Hindlimb muscle (tissue), 1 donor: ENCODE data around the gene CHAC1. TPM values are rescaled to one million over a fixed set of nuclear protein-coding genes. Genes with fewer than 3 reads are reported as not detected.

ENCODE experiments used
- DNase-seq: peaks from one replicate; pipeline ENCODE4 v3.0.0-alpha.2; 2013
- polyA plus RNA-seq: library from polyadenylated mRNA; unstranded; fragments of 120-200 nt; gene quantifications from one replicate; pipeline ENCODE4 v1.2.1, GENCODE V29; 2013; ENCODE audit not compliant: insufficient read length

Gene CHAC1, protein sequence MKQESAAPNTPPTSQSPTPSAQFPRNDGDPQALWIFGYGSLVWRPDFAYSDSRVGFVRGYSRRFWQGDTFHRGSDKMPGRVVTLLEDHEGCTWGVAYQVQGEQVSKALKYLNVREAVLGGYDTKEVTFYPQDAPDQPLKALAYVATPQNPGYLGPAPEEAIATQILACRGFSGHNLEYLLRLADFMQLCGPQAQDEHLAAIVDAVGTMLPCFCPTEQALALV
- polyA plus RNA-seq: 3.1 TPM

DNA sequence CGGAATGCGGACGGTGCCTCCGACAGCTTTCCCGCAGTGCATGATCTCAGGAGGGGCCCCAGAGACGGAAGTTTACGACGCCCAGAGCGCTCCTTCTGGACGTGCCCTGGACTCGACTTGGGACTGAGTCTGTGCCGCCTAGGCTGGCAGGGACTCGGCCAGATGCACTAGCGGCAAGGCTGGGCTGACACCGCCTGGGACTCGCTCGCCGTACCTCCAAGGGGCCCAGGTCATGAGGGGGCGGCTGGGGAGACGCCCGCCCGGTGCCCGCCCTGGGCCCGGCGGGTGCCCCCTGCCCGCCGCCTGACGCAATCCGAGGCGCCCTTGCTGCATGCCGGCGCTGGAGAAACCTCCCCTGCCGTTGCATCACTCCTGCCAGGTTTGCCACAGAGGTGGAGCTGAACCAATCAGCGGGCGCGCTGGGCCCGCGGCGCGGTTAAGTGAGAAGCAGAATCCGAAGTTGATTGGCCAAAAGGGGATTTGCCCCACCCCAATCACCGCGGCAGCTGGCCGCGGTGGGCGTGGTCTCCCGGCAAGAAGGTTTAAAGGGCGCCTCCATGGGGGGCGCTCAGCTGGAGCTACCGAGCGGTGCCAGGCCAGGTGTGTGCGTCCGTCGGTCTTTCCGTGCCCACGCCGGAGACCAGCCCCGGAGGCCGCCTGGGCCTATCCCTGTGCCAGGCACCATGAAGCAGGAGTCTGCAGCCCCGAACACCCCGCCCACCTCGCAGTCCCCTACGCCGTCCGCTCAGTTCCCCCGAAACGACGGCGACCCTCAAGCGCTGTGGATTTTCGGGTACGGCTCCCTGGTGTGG lies at the start of gene CHAC1:
Gene CHAC1, plus strand, starts transcription at position 571 of the 812 bp plus-strand sequence. Its CDS starts 113 bp downstream, at position 684.
- peak; percentile 89 for DNase-seq

DNA sequence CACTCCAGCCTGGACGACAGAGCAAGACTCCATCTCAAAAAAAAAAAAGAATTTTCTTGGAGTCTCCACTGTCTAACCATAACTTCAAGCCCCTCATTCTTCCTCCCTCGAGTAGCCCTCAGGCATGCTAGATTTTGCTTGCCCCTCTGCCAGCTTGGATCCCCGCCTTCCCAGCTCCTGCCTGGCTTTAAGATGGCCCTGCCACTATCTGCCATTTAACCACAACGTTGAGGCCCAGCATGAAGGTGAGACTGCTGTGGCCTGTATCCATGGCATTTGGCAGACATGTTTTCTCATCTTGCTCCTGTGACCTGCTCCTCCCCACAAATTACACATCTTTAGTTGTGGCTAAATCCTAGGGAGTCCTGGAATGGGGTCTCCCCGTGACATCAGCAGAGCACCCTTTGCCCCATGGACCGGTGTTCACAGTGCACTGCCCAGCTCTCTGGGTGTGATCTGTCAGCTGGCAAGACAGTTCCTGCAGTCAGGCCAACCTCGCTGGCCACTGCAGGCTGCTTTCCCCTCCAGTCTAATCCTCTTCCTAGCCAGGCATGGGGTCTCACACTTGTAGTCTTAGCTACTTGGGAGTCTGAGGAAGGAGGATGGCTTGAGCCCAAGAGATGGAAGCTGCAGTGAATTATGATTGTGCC lies 48.6 kb upstream of the CHAC1 start:
- no peak for DNase-seq

DNA sequence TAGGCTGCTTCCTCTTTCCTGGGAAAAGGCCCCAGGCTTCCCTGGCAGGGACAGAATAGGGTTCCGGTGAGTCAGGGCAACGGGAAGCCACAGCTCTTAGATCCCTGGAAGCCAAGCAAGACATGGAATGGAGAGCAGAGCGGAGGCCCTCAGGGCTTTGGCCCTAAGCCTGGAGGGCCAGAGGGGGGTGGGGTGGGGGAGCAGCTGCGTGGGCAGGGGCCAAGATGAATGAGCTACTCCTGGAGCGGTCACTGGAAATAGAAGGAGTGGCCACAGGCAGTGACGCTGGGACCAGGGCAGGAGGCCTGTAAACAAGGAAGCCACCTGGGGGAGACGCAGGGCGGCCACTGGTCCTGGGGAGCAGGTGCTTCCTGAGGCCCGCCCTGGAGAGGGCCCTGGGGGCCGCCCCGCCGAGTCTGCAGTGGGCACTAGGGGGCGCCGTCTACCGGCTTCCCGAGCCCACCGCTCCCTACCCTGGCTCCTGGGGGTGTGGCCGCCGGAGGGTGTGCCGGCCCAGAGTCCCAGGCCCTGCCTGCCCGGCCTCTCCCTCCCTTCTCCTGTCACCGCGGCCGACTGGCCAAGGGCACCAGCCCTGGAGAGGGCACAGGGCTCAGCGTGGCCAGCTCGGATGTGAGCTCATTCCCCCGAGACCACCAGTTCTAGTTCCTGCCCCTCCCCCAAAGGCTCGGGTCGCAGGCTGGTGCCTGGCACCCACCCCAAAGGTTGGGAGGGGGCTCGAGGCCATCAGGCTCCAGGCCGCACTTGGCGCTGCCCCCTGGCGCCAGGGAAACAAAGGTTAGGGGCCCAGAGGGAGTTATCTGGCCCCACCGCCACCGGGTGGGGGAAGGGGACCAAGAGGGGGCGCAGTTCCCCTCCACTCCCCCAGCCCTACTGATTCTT lies 46.9 kb upstream of the CHAC1 start:
- DNase-seq: peak; percentile 91

DNA sequence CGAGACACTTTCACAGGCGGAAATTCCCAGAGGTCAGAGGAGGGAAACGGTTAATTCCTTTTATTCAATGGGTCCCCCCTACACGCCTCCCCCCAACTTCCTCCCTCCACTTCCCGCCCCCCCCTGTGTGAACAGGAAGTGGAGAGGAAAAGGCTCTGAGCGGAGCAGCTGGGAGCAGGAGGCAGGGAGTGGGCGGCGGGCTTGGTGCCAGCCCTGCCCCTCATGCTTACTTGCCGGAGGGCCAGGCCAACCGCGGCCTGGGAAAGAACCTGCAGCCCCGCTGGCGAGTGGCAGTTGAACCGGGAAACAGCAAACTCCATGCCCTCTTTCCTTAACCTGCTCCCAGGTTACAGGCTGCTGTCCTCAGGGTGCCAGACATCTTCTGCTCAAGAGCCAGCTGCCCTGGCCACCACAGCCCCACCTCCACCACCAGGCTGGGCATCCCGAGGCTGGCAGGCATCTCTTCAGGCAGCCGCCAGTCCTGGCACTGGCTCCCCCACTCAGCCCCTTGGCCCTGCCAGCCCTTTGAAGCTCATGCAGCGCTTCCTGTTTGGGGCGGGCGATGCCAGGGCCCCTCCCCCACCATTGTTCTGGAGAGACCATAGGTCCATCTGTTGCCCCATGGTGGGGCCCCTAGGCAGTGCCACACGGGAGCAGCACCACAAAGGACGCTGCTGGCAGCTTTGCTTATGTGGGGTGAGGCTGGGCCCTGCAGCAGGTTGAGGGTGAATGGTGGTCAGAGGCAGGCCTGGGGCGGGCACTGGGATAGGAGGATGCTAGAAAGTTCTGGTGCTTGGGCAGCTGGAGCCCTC lies 46.1 kb upstream of the CHAC1 start:
- DNase-seq: peak; percentile 67

DNA sequence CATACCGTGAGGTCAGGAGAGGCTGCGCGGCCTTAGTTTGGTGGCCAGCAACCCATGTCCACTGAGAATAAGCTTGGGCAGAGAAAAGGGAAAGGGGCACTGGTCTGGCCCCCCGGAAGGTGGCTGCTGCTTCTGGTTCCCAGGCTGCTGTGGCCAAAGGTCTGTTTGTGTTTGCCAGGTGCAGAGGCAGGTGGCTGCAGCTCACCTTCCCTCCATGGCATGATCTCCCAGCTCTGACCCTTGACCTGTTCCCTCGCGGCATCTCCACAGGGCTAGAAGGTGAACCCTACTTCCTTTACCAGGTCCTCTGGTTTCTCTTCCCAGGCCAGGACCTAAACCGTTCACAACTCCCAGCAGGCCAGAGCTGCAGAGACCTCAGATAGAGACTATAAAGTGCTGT lies 45.2 kb upstream of the CHAC1 start:
- DNase-seq: no peak

DNA sequence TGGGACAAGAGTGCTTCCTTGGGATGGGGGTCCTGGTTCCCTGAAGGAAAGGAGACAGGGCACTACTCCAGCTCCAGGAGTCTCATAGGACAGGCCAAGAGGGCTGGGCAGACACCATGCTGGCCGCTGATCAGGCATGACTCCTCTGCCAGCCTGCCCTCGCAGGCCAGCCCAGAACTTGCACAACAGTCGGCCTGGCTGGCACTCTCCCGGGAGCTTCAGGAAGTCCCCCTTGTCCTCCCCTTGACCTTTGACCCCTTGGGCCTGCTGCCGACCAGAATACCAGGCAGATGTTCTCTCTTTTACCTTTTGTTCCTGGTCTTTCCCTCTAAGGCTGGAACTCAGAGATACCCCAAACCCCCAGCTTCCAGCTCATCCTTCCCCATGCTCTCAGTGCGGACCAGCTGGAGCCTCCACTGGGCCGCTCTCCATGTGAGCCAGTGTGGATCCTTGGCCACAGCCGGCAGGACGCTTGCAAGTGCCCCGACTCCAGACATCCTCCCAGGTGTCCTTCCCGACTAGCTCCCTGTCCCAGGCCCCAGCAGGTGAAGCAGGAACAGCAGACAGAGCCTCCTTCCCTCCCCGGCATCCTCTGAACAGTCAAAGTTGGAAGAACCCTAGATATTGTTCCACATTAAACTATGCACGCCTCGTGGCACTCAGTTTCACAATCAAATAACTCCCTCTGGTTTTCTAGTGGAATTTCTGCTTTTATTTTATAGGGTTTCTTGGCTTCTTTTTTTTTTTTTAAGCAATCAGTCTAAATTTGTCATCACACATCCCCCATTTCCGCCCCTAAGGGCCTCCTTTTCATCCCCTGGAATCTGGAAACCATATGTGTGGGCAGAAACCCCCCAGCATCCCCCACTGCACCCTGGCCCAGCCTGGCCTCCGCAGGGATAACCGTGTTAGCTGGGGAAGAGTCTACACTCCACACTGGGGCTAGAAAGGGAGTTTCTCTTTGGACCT lies 43.3 kb upstream of the CHAC1 start:
- no peak for DNase-seq

DNA sequence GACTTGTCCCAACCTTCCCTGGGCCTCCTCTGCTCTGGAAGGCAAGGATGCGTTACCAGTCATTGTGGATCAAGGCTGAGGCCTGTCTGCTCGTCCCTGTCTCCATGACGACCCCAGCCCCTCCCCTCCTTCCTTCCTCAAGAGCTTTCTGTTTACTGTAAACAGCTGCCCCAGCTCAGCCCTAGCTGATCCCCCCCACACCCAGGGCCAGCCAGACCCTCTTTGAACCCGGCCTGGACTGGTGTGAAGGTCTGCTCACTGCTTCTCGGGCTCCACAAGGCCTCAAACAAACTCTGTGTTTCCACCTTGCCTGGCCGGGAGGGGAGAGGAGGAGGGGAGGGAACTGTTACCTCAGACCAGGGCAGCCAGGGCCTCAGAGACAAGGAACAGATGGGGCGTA lies 42.1 kb upstream of the CHAC1 start:
- DNase-seq: no peak

DNA sequence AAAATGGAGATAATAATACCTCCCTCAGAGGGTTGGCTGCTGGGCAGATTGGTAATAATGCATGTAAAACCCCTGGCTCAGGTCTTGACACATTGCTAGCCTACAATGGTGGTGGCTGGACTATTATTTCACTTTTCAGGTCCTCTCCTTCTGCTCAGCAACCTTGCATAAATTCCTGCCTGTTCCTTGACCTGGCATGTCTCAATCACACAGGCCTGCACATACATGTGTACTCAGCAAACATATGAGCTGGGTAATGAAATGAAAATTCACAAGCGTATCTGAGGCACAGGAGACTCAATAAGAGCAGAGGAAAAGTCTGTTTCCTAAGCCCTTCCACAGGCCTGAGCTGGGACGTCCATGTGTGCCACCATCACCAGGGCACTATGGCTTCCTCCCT lies 41.6 kb upstream of the CHAC1 start:
- no peak for DNase-seq

DNA sequence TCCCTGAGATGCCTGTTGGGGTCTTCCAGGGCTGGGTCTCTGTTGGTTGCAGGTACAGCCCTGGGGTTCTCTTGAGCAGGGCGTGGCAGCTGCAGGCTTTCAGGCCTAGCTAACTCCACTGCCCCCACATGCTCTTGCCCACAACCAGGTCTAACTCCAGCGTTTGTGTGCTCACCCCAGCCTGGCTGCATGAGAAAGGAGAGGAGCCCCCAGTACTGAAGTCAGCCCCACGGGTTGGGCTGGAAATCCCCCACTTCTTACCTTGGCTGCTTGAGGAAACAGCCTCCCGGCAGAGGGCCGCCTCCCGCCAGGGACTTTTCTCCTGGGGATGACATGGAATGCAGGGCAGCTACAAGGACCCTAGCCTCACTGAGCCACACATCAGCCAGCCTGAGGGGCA lies 40.8 kb upstream of the CHAC1 start:
- DNase-seq: no peak

DNA sequence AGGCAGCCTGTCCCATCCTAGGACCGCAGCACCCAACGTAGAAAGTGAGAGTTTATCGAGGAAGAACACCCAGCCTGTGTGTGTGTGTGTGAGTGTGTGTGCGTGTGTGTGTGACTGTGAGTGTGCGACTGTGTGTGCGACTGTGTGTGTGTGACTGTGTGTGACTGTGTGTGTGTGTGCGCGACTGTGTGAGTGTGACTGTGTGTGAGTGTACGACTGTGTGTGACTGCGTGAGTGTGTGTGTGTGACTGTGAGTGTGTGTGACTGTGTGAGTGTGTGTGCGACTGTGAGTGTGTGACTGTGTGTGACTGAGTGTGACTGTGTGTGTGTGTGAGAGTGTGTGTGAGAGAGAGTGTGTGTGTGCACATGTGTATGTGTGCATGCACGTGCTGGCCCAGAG lies 39.3 kb upstream of the CHAC1 start:
- DNase-seq: no peak

DNA sequence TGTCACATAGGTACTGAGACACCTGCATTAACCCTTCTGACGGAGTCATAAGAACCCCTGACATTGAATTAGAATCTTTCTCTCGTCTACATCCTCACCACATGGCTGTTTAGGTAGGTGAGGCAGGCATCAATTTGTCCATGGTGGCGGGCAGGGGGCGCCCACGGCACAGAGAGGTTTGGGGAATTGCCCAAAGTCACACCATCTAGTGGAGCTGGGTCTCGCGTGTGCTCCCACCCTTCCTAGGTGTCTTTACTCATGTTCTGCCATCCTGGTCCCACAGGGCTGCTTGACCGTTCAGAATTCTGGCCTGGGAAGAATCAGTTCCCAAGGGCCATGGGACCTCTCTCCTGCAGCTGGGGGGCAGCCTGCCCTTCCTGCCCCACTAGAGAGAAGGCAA lies 38.8 kb upstream of the CHAC1 start:
- no peak for DNase-seq

DNA sequence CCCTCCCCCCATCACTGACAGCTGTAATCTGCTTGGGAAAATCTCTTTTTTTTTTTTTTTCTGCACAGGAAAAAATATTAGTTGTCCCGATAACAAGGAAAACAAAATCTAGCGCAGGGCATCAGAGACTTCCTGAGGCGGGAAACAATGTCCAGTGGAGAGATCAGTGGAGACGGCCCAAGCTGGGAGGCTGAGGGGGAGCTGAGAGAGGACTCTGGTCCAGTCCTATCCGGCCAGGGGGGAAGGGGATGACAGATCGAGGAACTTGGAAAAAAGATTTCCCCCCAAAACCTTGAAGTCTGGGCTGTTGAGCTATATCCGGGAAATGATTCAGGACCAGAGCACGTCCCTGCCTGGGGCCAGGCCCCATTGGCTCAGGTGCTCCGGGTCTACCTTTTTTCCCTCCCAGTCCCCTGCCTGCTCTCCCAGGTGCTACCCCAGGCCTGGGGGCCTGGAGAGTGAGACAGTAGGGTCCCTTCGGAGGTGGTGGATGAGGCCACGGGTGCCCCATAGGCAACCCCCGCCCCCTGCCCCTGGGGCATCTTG lies 38.1 kb upstream of the CHAC1 start:
- no peak for DNase-seq

DNA sequence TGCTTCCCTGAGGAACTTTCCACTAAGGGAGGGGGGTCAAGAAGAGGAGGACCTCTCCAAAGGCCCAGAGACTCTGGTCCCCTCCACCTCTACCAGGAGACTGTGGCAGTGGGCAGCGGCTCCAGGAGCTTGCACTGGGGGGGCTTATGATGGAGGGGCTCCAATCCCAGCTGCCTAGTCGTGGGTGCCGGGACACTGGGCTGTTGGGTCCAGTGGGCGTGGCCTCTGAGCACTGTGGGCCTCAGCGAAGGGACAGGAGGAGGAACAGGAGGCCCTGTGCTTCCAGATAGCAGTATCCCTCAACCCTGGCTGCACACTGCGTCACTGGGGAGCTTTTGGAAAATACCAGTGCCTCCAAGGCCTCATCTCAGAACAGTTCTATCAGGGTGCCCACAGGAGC lies 37.6 kb upstream of the CHAC1 start:
- no peak for DNase-seq

DNA sequence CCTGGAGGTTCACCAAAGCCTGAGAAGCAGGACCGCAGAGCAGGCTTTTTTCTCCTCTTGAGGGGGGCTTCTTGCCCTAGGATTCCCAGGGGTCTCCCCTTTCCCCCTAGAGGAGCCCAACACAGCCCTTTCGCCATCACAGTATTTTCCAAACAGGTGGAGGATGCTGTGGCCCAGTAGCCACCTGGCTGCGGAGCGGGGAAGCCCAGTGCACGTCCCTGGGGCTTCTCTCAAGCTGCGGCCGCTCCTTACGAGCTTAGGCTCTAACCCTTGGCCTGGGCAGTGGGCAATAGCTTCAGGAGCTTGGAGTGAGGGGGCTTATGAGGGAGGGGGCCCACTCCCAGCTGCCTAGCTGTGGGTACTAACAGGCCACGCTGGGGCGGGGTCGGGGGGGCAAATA lies 35.7 kb upstream of the CHAC1 start:
- no peak for DNase-seq

DNA sequence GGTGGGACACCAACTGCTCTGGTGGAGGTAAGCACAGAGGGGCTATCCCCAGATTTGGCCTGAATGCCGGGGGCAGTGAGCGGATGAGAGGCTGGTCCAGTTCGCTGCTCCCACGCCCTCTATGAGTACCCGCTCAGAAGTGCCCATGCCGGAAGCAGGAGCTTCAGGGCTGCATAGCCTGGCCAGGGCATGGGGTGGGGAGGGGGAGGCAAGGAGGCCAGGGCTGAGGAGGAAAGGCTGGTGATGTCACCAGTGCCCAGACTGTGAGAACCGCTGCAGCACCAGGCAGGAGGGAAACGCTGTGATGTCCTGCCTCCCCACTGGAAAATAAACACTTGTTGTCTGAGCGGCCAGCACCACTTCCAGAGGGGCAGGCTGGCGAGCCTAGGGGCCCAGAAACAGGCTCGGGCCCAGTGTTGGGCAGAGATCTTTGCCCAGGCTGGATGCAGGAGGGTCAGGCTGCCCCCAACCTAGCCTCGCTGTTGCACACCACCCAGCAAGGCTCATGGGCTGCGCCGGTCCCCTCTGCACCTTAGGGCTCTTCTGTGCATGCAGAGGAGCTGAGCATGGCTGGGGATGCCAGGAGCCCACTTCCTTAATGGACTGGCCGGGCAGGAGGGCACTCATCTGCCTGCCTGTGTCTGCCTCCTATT lies 35.0 kb upstream of the CHAC1 start:
- DNase-seq: no peak

DNA sequence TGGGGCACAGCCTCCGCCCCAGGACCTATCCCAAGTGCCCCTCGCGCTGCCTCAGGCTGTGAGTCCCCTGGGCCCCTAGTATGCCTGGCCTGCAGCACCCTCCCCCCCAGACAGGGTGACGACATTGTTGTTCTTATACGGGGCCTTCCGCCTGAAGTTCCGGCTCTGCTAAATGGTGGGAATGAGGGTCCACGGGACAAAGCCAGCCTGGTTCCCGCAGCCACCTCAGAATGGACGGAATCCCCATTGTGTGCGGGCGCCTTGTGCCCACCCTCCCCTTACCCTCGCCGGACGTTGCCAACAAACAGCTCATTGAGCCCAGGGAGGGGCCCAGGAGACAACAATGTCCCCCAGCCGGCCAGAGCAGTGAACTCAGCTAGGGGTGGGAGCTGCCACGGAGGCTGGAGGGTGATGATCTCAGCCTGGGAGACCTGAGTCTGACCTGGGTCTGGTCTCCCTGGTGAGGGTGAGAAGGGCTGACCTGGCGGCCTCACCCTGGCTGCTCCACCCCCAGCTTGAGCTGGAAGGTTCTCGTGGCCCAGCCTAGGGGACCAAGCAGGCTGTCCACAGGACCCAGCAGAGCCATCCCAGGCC lies 34.4 kb upstream of the CHAC1 start:
- DNase-seq: no peak

DNA sequence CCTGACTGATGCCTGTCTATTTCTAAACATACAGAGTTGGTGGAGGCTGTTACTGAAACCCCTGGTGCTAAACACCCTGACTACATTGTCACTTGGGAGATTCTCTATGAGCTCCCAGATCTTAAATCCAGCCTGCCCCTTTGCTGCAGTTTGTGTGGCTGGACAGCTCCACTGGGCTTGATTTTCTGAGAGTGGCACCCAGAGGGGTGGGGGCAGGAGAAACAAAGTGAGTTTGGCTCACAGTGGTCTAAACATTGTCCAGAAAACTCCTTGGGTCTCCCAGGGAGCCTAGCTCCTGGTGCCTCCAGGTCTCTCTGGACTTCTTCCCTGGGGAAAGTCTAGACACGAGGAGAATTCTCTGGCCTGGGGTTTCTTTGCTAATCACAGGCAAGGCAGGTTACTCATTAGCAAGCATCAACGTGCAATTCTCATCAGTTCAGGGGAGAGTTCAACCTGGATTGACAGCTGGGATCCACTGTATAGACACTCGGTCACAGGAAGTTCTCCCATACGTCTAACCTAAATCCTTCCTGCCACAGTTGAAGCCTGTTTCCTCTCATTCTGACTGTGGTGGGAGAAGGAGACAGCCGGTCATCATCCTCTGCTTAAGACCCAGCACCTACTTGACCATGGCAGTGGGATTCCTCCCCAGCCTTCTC lies 31.2 kb upstream of the CHAC1 start:
- DNase-seq: no peak

DNA sequence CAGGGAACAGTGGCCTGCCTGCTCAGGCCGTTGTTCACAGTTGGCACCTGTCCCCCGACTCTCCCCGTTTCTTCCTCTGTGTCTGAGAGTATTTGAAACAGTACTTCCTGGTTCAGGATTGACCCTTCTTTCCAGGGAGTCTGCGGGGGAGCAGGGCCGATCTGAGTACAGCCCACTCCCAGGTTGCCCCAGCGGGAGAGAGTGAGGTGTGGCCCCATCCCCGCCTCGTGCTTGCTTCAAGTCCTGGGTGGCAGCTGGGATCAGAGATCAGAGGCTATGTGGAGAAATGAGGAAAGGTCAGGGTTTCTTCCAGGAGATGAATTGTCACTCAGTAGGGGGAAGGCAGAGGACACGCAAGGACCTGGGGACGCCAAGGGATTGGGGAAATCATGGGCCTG lies 30.7 kb upstream of the CHAC1 start:
- DNase-seq: no peak

DNA sequence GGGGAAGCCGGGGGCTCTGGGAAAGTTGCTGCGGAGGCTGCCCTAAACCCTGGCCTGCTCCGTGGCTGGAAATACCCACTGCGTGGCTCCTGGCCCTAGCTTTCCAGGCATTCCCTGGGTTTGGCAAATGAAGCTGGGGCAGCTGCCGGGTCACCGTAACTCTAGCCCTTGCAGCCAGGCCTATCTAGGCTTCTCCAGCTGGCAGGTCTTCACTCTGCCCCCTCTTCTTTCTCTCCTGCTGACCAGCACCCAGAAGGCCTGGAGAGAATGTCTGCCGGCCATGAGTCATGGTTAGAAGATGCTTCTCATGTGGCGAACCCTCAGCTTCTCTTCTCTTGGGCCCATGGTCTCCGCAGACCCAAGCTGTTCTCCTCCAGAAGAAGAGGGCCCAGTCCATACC lies 29.7 kb upstream of the CHAC1 start:
- no peak for DNase-seq
